GM23338 (cell line): ENCODE measurements around the gene SNAI1. TPM values are rescaled to one million over a fixed set of nuclear protein-coding genes. Genes with fewer than 3 reads are reported as not detected.

ENCODE experiments used
- ATAC-seq: fragments of 200-7000 bp; cut with Tn5 transposase; 3 replicates; pipeline ENCODE4 v1.9.1; 2020
- DNase-seq: peaks from one replicate; pipeline ENCODE4 v3.0.0-alpha.2; 2015; ENCODE audit warnings: low spot score
- H2AFZ ChIP-seq: fragments of 200-600 bp; sonication (generic); 2 replicates; pipeline ENCODE4 v1.8.0; 2016; ENCODE audit warnings: antibody characterized with exemption, mild to moderate bottlenecking, moderate library complexity
- H3F3A ChIP-seq: fragments of 200-600 bp; sonication (generic); replicated peaks from 2 replicates; pipeline ENCODE4 v1.8.0; 2017; ENCODE audit warnings: antibody characterized with exemption, mixed run types, low read depth
- H3K27ac ChIP-seq: fragments of 200-600 bp; sonication (generic); 2 replicates; pipeline ENCODE4 v1.6.1; 2016; ENCODE audit warnings: low read depth
- H3K27me3 ChIP-seq: fragments of 200-600 bp; sonication (generic); 2 replicates; pipeline ENCODE4 v1.8.0; 2016; ENCODE audit warnings: mild to moderate bottlenecking, mixed run types, moderate library complexity; ENCODE audit not compliant: insufficient read depth
- H3K36me3 ChIP-seq: fragments of 200-600 bp; sonication (generic); 2 replicates; pipeline ENCODE4 v1.8.0; 2016; ENCODE audit warnings: mild to moderate bottlenecking; ENCODE audit not compliant: insufficient read depth
- H3K4me1 ChIP-seq: fragments of 200-600 bp; sonication (generic); 2 replicates; pipeline ENCODE4 v1.8.0; 2016; ENCODE audit warnings: mild to moderate bottlenecking, moderate library complexity; ENCODE audit not compliant: insufficient read depth
- H3K4me2 ChIP-seq: fragments of 200-600 bp; sonication (generic); 2 replicates; pipeline ENCODE4 v1.7.1; 2017; ENCODE audit warnings: mixed run types
- H3K4me3 ChIP-seq: fragments of 200-600 bp; sonication (generic); 2 replicates; pipeline ENCODE4 v1.6.1; 2016; ENCODE audit warnings: mixed run types
- H3K79me2 ChIP-seq: fragments of 200-600 bp; sonication (generic); replicated peaks from 2 replicates; pipeline ENCODE4 v1.8.0; 2017; ENCODE audit warnings: mild to moderate bottlenecking; ENCODE audit not compliant: insufficient read depth
- H3K9me2 ChIP-seq: fragments of 200-600 bp; sonication (generic); 2 replicates; pipeline ENCODE4 v1.8.0; 2017; ENCODE audit not compliant: insufficient read depth
- H4K20me1 ChIP-seq: fragments of 200-600 bp; sonication (generic); replicated peaks from 2 replicates; pipeline ENCODE4 v1.8.0; 2017; ENCODE audit warnings: mild to moderate bottlenecking; ENCODE audit not compliant: insufficient read depth
- H3K27ac Mint-ChIP-seq: 2 replicates; pipeline ENCODE4 v1.8.0; 2020; ENCODE audit warnings: inconsistent platforms, mild to moderate bottlenecking, moderate library complexity, mixed read lengths
- H3K27me3 Mint-ChIP-seq: 3 replicates; pipeline ENCODE4 v1.8.0; 2022; ENCODE audit warnings: low read depth, mild to moderate bottlenecking, moderate library complexity, mixed read lengths, inconsistent platforms; ENCODE audit not compliant: insufficient read depth, poor library complexity
- H3K36me3 Mint-ChIP-seq: 3 replicates; pipeline ENCODE4 v1.8.0; 2021; ENCODE audit warnings: low read depth, mild to moderate bottlenecking, inconsistent platforms, moderate library complexity, mixed read lengths
- H3K4me1 Mint-ChIP-seq: 3 replicates; pipeline ENCODE4 v1.8.0; 2020; ENCODE audit warnings: mild to moderate bottlenecking, inconsistent platforms, mixed read lengths
- H3K4me3 Mint-ChIP-seq: 3 replicates; pipeline ENCODE4 v1.8.0; 2021; ENCODE audit warnings: moderate library complexity, mild to moderate bottlenecking, inconsistent platforms, mixed read lengths
- H3K9me3 Mint-ChIP-seq: 3 replicates; pipeline ENCODE4 v1.8.0; 2020; ENCODE audit warnings: moderate library complexity, mild to moderate bottlenecking, inconsistent platforms, mixed read lengths
- CREB1 ChIP-seq: fragments of 250-450 bp; sonication (Bioruptor Pico); IDR thresholded peaks from 2 replicates; pipeline ENCODE4 v1.5.0; 2020; ENCODE audit warnings: low read depth, mild to moderate bottlenecking, moderate library complexity
- CTCF ChIP-seq, 2 experiments: fragments of 200-600 bp in 1 of 2; sonication (generic) in 1 of 2; conservative IDR thresholded peaks; 2 replicates each; pipeline versions ENCODE4 v1.5.1 to v1.6.1; 2016 to 2017; ENCODE audit warnings: antibody characterized with exemption in 2 of 2, low read depth in 2 of 2, mild to moderate bottlenecking in 2 of 2, moderate library complexity in 1 of 2
- ETS1 ChIP-seq: IDR thresholded peaks from 2 replicates; pipeline ENCODE4 v1.6.1; 2016; ENCODE audit warnings: antibody characterized with exemption
- EZH2 ChIP-seq: fragments of 200-600 bp; sonication (generic); IDR thresholded peaks from one replicate; pipeline ENCODE4 v1.8.0; 2017; ENCODE audit warnings: antibody characterized with exemption, mild to moderate bottlenecking, low read depth; ENCODE audit not compliant: unreplicated experiment
- EZH2phosphoT487 ChIP-seq: fragments of 200-600 bp; sonication (generic); IDR thresholded peaks from one replicate; pipeline ENCODE4 v1.8.1; 2018; ENCODE audit warnings: antibody characterized with exemption; ENCODE audit not compliant: unreplicated experiment
- JUNB ChIP-seq: IDR thresholded peaks from one replicate; pipeline ENCODE4 v1.6.1; 2016; ENCODE audit warnings: antibody characterized with exemption; ENCODE audit not compliant: unreplicated experiment
- NANOG ChIP-seq: IDR thresholded peaks from 2 replicates; pipeline ENCODE4 v1.6.1; 2016; ENCODE audit warnings: antibody characterized with exemption, borderline replicate concordance
- POLR2AphosphoS5 ChIP-seq: IDR thresholded peaks from 2 replicates; pipeline ENCODE4 v1.6.1; 2016; ENCODE audit warnings: antibody characterized with exemption, low read depth
- REST ChIP-seq: IDR thresholded peaks from one replicate; pipeline ENCODE4 v1.6.1; 2018; ENCODE audit warnings: antibody characterized with exemption; ENCODE audit not compliant: unreplicated experiment
- STAT1 ChIP-seq: IDR thresholded peaks from one replicate; pipeline ENCODE4 v1.6.1; 2016; ENCODE audit warnings: antibody characterized with exemption; ENCODE audit not compliant: unreplicated experiment
- ZNF114 ChIP-seq: fragments of 250-450 bp; sonication (Bioruptor Pico); IDR thresholded peaks from 2 replicates; pipeline ENCODE4 v1.5.0; 2020; ENCODE audit warnings: mild to moderate bottlenecking, moderate library complexity
- ZNF331 ChIP-seq: fragments of 250-450 bp; sonication (Bioruptor Pico); IDR thresholded peaks from 2 replicates; pipeline ENCODE4 v1.5.0; 2020; ENCODE audit warnings: low read depth, mild to moderate bottlenecking, moderate library complexity
- ZNF462 ChIP-seq: fragments of 250-450 bp; sonication (Bioruptor Pico); IDR thresholded peaks from 2 replicates; pipeline ENCODE4 v1.5.0; 2020; ENCODE audit warnings: mild to moderate bottlenecking, moderate library complexity
- polyA plus RNA-seq: library from polyadenylated mRNA; unstranded; fragments of >200 nt; fragmentation: Nextera tagmentation; extraction: Ambion mirVana; gene quantifications from 2 replicates; pipeline ENCODE4 v1.2.1, GENCODE V29; 2016
- total RNA-seq: library from RNA; depleted of rRNA; stranded (reverse); fragments of >200 nt; shearing (Covaris generic); gene quantifications from 2 replicates; pipeline ENCODE4 v1.2.3, GENCODE V29; 2014

SNAI1 gene
- total and polyA plus RNA-seq, 2 experiments from 2014 or later: 4.2 to 8.4 TPM

- H3K27ac Mint-ChIP-seq: no peak overlapping the region
- no peak overlapping the region for H3K27ac ChIP-seq
- H4K20me1 ChIP-seq: no peaks in the 10 kb centered on the region
- H3F3A ChIP-seq: no peaks in the 10 kb centered on the region
- H3K27me3 Mint-ChIP-seq: peaks cover 10% of the 10 kb centered on the region
- no peak overlapping the region for H3K4me3 Mint-ChIP-seq
- no peaks in the 10 kb centered on the region; the same call in 2 of the 3 replicates for H3K9me3 Mint-ChIP-seq
- no peaks in the 10 kb centered on the region for H3K9me2 ChIP-seq
- no peak overlapping the region for H2AFZ ChIP-seq
- peaks cover 4% of the 10 kb centered on the region for H3K4me1 Mint-ChIP-seq
- H3K4me1 ChIP-seq: no peaks in the 10 kb centered on the region
- H3K79me2 ChIP-seq: no peaks in the 10 kb centered on the region
- H3K36me3 Mint-ChIP-seq: no peaks in the 10 kb centered on the region
- H3K27me3 ChIP-seq: no peaks in the 10 kb centered on the region
- ATAC-seq: no peak
- H3K36me3 ChIP-seq: no peaks in the 10 kb centered on the region
- TF ChIP-seq EZH2phosphoT487 (no peak), ZNF331 (no peak), ZNF462 (CRISPR knock-in tag) (no peak), EZH2 (no peak), REST (no peak), CTCF (conservative IDR thresholded peaks at IDR 0.05; ENCODE audit: low read depth in 2 of 2) (no peak), JUNB (no peak), POLR2AphosphoS5 (no peak), STAT1 (no peak), NANOG (no peak), CREB1 (no peak), ETS1 (no peak), ZNF114 (CRISPR knock-in tag) (no peak)
- DNase-seq: no peak
- H3K4me2 ChIP-seq: no peak overlapping the region
- H3K4me3 ChIP-seq: no peak overlapping the region
These were observed 44.2 kb downstream of the SNAI1 start for GRCh38 chr20:50026746-50027575.
